Measurements from ENCODE around the gene ZNF319. TPM values are rescaled to one million over a fixed set of nuclear protein-coding genes. Genes with fewer than 3 reads are reported as not detected.

ZNF319 gene
- polyA plus RNA-seq, 3 donors: 1.9 to 11.5 (median 4.7) TPM

GRCh38 chr16:58022601-58023371 lies 22.3 kb upstream of the ZNF319 start:
- peaks cover 17 to 45% of the 10 kb centered on the region in 2 donors for H3K27me3 ChIP-seq (ENCODE audit: control insufficient read depth in 2 of 2, insufficient read depth in 2 of 2, low read length in 2 of 2)
- H4K20me1 ChIP-seq (ENCODE audit: insufficient read depth, low read length): peaks cover 6% of the 10 kb centered on the region
- H2AFZ ChIP-seq (ENCODE audit: insufficient read depth, low read depth, low read length, poor library complexity, severe bottlenecking): no peak overlapping the region
- no peak for TF ChIP-seq CTCF (IDR thresholded peaks at IDR 0.05)
- H3K79me2 ChIP-seq (ENCODE audit: insufficient read depth, low read length): no peaks in the 10 kb centered on the region
- H3K27ac ChIP-seq (ENCODE audit: low read depth in 1 of 2, low read length in 2 of 2): no peak overlapping the region
- no peak overlapping the region for H3K4me3 ChIP-seq (replicated peaks in 1 of 3; ENCODE audit: low read depth in 2 of 3, low read length in 3 of 3)
- H3K36me3 Mint-ChIP-seq: peaks cover 16 to 19% of the 10 kb centered on the region in 2 donors
- no peak overlapping the region for H3K9ac ChIP-seq (ENCODE audit: insufficient read depth, low read length, poor library complexity, severe bottlenecking)
- H3K9me3 Mint-ChIP-seq: peaks cover 0 to 8% (median 3%) of the 10 kb centered on the region in 7 donors
- peaks cover 20% of the 10 kb centered on the region for H3K4me1 Mint-ChIP-seq
- peaks cover 18 to 29% of the 10 kb centered on the region in 2 donors for H3K4me1 ChIP-seq (ENCODE audit: control insufficient read depth in 1 of 2, insufficient read depth in 2 of 2, low read length in 2 of 2)
- peaks cover 35 to 52% (median 42%) of the 10 kb centered on the region in 3 donors for H3K27me3 Mint-ChIP-seq (ENCODE audit: low read depth in 3 of 3)
- H3K4me2 ChIP-seq (replicated peaks; ENCODE audit: extremely low read depth, low read length, poor library complexity, severe bottlenecking): no peak overlapping the region
- no peak for DNase-seq
- H3K4me3 Mint-ChIP-seq: peak overlapping the region in 1 of 2 donors; percentile 27
- intact Hi-C loops (cut with micrococcal nuclease): no loop called here
- peak overlapping the region in 1 of 7 donors; percentile 5 for H3K27ac Mint-ChIP-seq
- WGBS (ENCODE audit: insufficient coverage): 31% methylated on average over 9 of the region's 18 CpGs
- peaks cover 30 to 43% of the 10 kb centered on the region in 2 donors for H3K36me3 ChIP-seq (replicated peaks in 1 of 2; ENCODE audit: control insufficient read depth in 1 of 2, insufficient read depth in 2 of 2, low read length in 2 of 2)
- no peaks in the 10 kb centered on the region for H3K9me3 ChIP-seq (replicated peaks in 1 of 2; ENCODE audit: control insufficient read depth in 1 of 2, insufficient read depth in 1 of 2, low read length in 2 of 2)

GRCh38 chr16:58021661-58022551 lies 21.4 kb upstream of the ZNF319 start:
- WGBS (ENCODE audit: insufficient coverage): 87% methylated on average over 6 of the region's 8 CpGs
- H2AFZ ChIP-seq (ENCODE audit: insufficient read depth, low read depth, low read length, poor library complexity, severe bottlenecking): no peak overlapping the region
- no peaks in the 10 kb centered on the region for H3K9me3 ChIP-seq (replicated peaks in 1 of 2; ENCODE audit: control insufficient read depth in 1 of 2, insufficient read depth in 1 of 2, low read length in 2 of 2)
- peaks cover 6% of the 10 kb centered on the region for H4K20me1 ChIP-seq (ENCODE audit: insufficient read depth, low read length)
- no peak for DNase-seq
- Mint-ChIP-seq H3K4me3 (no peak overlapping the region), H3K27ac (no peak overlapping the region), H3K36me3 (peaks cover 16 to 19% of the 10 kb centered on the region in 2 donors), H3K27me3 (ENCODE audit: low read depth in 3 of 3) (peaks cover 29 to 43% (median 33%) of the 10 kb centered on the region in 3 donors), H3K9me3 (peaks cover 0 to 8% (median 3%) of the 10 kb centered on the region in 7 donors), H3K4me1 (peaks cover 20% of the 10 kb centered on the region)
- H3K4me3 ChIP-seq (replicated peaks in 1 of 3; ENCODE audit: low read depth in 2 of 3, low read length in 3 of 3): no peak overlapping the region
- no peaks in the 10 kb centered on the region for H3K79me2 ChIP-seq (ENCODE audit: insufficient read depth, low read length)
- no peak overlapping the region for H3K27ac ChIP-seq (ENCODE audit: low read depth in 1 of 2, low read length in 2 of 2)
- H3K36me3 ChIP-seq (replicated peaks in 1 of 2; ENCODE audit: control insufficient read depth in 1 of 2, insufficient read depth in 2 of 2, low read length in 2 of 2): peaks cover 36 to 52% of the 10 kb centered on the region in 2 donors
- peaks cover 11 to 36% of the 10 kb centered on the region in 2 donors for H3K27me3 ChIP-seq (ENCODE audit: control insufficient read depth in 2 of 2, insufficient read depth in 2 of 2, low read length in 2 of 2)
- no peak overlapping the region for H3K9ac ChIP-seq (ENCODE audit: insufficient read depth, low read length, poor library complexity, severe bottlenecking)
- no peak for TF ChIP-seq CTCF (IDR thresholded peaks at IDR 0.05)
- peaks cover 16 to 25% of the 10 kb centered on the region in 2 donors for H3K4me1 ChIP-seq (ENCODE audit: control insufficient read depth in 1 of 2, insufficient read depth in 2 of 2, low read length in 2 of 2)
- no peak overlapping the region for H3K4me2 ChIP-seq (replicated peaks; ENCODE audit: extremely low read depth, low read length, poor library complexity, severe bottlenecking)
- intact Hi-C loops (cut with micrococcal nuclease): no loop called here

Data from CD14-positive monocyte (primary cell).